ENCODE results near the gene CD79B.

DNA sequence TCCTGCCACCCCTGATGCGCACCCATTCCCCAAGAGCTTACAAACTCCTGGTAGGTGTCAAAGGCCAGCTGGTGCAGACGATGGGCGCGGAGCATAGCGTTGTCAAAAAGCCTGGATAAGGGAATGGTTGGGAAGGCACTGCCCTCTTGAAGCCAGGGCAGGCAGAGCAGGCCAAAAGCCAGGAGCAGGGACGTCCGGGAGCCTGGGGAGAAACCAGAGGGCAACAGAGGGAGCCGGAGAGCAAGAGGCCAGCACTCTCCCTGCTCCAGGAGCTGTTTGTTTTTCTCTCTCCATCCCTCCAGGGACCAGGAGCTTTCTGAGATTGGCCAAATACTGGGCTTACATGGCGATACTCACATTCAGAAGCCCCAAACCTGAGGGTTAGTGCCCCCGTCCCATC is 13.8 kb downstream of the CD79B start:
- TF ChIP-seq EZH2 (IDR thresholded peaks at IDR 0.05; ENCODE audit: insufficient read depth, poor library complexity, severe bottlenecking) (no peak), EZH2phosphoT487 (IDR thresholded peaks at IDR 0.05; ENCODE audit: insufficient read depth, low read depth) (no peak)

All from GM23248 (cell line).